Lower leg skin (tissue), 4 donors: ENCODE measurements around the gene SLC25A52. TPM values are rescaled to one million over a fixed set of nuclear protein-coding genes. Genes with fewer than 3 reads are reported as not detected.
"Not testable (repeated sequence)": the region's sequence is repeated elsewhere in the genome, so short reads cannot be mapped to it uniquely, and the experiment has no call there.

Experiments used
- DNase-seq, 2 donors: peaks; one replicate each; pipeline ENCODE4 v3.0.0-alpha.2; 2019; ENCODE audit warnings: low spot score in 2 of 2
- H3K4me3 ChIP-seq: fragments of 200-600 bp; sonication (generic); 2 replicates; pipeline ENCODE4 v1.5.1; 2017; ENCODE audit warnings: mild to moderate bottlenecking, low read depth; ENCODE audit not compliant: poor library complexity, severe bottlenecking
- POLR2A ChIP-seq, 2 donors: fragments of 450-650 bp; IDR thresholded peaks; one replicate each; pipeline ENCODE4 v1.6.1; 2016 to 2017; ENCODE audit warnings: antibody characterized with exemption in 2 of 2, mild to moderate bottlenecking in 1 of 2, moderate library complexity in 1 of 2
- WGBS, 2 donors: methylation state at CpG; one replicate each; pipeline ENCODE4 v1.1.5; 2018; 5-methylcytosine and 5-hydroxymethylcytosine counted together
- intact Hi-C: fragments of 100-400 bp; cut with DNase I; formaldehyde crosslinking; loops from one replicate; pipeline ENCODE4 v1.15.0; 2023; ENCODE audit warnings: low total_unique reads
- total RNA-seq, 4 donors: library from RNA; depleted of rRNA; stranded (reverse); fragments of >200 nt; gene quantifications; one replicate each; pipeline ENCODE4 v1.1.0, GENCODE V29; 2016
- TF ChIP-seq, protein P1 (sequence below), 3 donors: fragments of 450-650 bp; IDR thresholded peaks; one replicate each; pipeline ENCODE4 v1.5.1; 2016; ENCODE audit warnings: antibody characterized with exemption in 3 of 3, mild to moderate bottlenecking in 3 of 3, moderate library complexity in 2 of 3

The SLC25A52 gene
- total RNA-seq, 4 donors from 2014 or later: not detected

DNA sequence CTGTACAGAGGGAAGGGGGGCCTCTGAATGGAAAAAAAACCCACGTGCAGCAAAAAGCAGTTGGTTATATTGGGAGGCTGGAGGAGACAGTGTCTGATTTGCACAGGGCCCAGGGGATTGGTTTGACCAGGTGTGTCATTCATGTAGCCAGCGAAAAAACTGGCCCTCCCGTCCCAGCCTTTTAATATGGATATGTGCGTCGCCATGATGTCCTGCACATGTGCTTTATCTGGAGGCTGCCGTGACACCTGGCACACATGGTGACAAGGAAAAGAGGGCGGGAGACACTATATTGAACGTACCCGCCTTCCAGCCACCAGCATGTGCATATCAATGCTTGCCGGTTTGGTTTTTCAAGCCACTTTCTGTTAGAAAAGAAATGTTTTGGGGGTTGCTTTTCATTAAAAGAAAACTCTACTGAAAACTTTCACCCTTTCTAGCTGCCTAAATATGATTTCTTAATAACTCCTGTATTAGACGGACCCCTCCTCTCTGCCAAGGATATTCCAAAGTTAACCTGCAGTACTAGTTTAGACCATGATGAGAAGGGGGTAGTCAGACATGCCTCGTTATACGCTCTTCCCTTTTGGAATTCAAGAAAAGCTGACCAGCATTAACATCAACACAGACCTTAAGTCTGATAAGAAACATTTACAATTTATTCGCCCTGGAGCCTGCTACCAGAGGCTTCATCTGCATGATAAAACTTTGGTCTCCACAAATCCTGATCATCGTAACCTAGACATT is 16.2 kb downstream of the SLC25A52 start:
- intact Hi-C loops: no loop called here
- WGBS, 2 donors: 72 to 79% methylated on average over 15 of the region's 15 CpGs
- TF ChIP-seq, protein P1, sequence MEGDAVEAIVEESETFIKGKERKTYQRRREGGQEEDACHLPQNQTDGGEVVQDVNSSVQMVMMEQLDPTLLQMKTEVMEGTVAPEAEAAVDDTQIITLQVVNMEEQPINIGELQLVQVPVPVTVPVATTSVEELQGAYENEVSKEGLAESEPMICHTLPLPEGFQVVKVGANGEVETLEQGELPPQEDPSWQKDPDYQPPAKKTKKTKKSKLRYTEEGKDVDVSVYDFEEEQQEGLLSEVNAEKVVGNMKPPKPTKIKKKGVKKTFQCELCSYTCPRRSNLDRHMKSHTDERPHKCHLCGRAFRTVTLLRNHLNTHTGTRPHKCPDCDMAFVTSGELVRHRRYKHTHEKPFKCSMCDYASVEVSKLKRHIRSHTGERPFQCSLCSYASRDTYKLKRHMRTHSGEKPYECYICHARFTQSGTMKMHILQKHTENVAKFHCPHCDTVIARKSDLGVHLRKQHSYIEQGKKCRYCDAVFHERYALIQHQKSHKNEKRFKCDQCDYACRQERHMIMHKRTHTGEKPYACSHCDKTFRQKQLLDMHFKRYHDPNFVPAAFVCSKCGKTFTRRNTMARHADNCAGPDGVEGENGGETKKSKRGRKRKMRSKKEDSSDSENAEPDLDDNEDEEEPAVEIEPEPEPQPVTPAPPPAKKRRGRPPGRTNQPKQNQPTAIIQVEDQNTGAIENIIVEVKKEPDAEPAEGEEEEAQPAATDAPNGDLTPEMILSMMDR (IDR thresholded peaks at IDR 0.05): no peak
- TF ChIP-seq POLR2A (IDR thresholded peaks at IDR 0.05): no peak
- no peak for DNase-seq
- H3K4me3 ChIP-seq: no peak overlapping the region

DNA sequence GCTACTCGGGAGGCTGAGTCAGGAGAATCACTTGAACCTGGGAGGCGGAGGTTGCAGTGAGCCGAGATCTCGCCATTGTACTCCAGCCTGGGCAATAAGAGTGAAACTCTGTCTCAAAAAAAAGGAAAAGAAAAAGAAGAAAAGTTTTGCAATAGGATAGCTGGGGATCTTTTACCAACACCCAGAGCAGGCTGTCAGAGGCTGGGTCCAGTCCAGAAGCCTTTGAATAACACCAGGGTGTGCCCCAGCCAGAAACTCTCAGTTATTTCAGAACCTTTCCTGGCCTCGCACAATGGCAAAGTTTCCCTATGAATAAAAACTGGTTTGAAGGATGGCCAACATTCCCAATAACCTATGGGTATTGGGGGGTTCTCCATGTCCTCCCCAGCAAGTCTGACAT is 17.1 kb downstream of the SLC25A52 start:
- intact Hi-C loops, H3K4me3 ChIP-seq: not testable (repeated sequence)
- 59 to 61% methylated on average over 5 of the region's 5 CpGs for WGBS, 2 donors
- peak in 1 of 2 donors; percentile 77 for DNase-seq

DNA sequence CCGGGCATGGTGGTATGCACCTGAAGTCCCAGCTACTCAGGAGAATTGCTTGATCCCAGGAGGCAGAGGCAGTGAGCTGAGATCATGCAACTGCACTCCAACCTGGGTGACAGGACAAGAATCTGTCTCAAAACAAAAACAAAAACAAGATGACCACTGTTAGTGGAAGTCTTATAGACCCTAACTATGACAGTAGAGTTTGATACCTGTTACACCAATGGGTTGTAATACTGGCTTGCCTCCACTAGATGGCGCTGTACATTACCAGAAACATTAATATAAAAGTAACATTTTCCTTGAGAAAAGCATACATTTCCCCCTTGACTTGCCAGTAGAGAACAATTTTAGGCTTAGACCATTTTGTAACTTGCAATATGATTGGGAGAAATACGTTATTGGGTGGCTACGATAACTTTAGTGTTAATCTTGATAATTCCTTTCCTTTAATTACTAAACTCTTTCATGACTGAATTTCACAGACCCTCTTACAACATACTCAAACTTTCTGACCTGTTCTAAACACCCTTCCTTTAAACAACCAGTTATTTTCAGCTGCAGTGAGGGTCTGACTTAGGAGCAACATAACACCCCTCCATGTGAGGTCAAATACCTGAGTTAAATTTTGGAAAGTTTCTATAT is 19.5 kb downstream of the SLC25A52 start:
- DNase-seq: peak in 1 of 2 donors; percentile 45
- 58 to 64% methylated on average over 4 of the region's 4 CpGs for WGBS, 2 donors

DNA sequence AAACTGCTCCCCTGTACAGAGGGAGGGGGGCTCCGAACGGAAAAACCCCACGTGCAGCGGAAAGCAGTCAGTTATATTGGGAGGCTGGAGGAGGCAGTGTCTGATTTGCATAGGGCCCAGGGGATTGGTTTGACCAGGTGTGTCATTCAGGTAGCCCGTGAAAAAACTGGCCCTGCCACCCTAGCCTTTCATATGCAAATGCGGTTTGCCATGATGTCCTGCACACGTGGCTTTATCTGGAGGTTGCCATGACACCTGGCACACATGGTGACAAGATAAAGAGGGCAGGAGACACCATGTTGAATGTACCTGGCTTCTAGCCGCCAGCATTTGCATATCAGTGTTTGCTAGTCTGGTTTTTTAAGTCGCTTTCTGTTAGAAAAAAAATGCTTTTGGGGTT is 20.5 kb downstream of the SLC25A52 start:
- intact Hi-C loops: no loop called here
- WGBS, 2 donors: 84% methylated on average over 9 of the region's 9 CpGs

More for the DNA sequence above, 19.5 kb downstream of the SLC25A52 start:
- intact Hi-C loops: no loop called here
- H3K4me3 ChIP-seq: no peak overlapping the region
- TF ChIP-seq POLR2A (IDR thresholded peaks at IDR 0.05): no peak
- TF ChIP-seq, protein P1 (IDR thresholded peaks at IDR 0.05): peak in 1 of 3 donors; percentile 57

DNA sequence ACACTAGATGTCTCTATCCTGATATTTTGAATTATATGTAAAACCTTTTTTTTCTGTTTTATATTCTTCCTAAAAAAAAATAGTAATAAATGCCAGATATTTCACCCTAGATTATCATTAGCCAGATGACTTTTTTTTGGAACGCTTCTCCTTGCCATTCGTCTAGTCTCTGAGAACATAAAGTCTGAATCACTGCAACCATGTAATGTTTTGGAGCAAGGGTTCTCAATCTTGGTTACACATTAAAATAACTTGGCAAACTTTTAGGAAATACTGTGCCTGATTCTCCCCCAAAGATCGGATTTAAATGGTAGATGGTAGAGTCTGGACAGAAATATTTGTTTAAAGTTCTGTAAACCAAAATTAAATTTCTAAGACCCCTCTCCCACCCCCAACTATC is 21.0 kb downstream of the SLC25A52 start:
- WGBS, 2 donors: 86 to 87% methylated on average over 3 of the region's 3 CpGs
- TF ChIP-seq, protein P1 (IDR thresholded peaks at IDR 0.05): no peak
- no peak for TF ChIP-seq POLR2A (IDR thresholded peaks at IDR 0.05)
- DNase-seq: no peak
- intact Hi-C loops: no loop called here
- H3K4me3 ChIP-seq: no peak overlapping the region

More for the DNA sequence above, 20.5 kb downstream of the SLC25A52 start:
- TF ChIP-seq POLR2A (IDR thresholded peaks at IDR 0.05): no peak
- TF ChIP-seq, protein P1 (IDR thresholded peaks at IDR 0.05): no peak
- no peak for DNase-seq
- no peak overlapping the region for H3K4me3 ChIP-seq
